Body of pancreas (tissue), 4 donors: ENCODE results near the gene CHI3L2.

Experiments
- CTCF ChIP-seq, 7 experiments: fragments of 450-650 bp in 4 of 7; fragments of 200-600 bp in 3 of 7; sonication (generic) in 3 of 7; IDR thresholded peaks; one replicate each; pipeline ENCODE4 v1.5.1; 2016 to 2019; ENCODE audit warnings: antibody characterized with exemption in 7 of 7
- POLR2A ChIP-seq, 3 donors: fragments of 450-650 bp; IDR thresholded peaks; one replicate each; pipeline ENCODE4 v1.6.1; 2016; ENCODE audit warnings: antibody characterized with exemption in 3 of 3, mild to moderate bottlenecking in 2 of 3

- TF ChIP-seq CTCF (IDR thresholded peaks at IDR 0.05) (no peak), POLR2A (IDR thresholded peaks at IDR 0.05) (peak in 2 of 3 donors; percentile 8 to 37)
Measured at GRCh38 chr1:111227851-111228747, 586 bp downstream of the CHI3L2 start.
